Heart left ventricle (tissue), 13 donors: ENCODE results near the gene LARP1.

Experiments
- CTCF ChIP-seq, 12 donors: fragments of 200-600 bp; sonication (generic) in 4 of 12; IDR thresholded peaks; one replicate each; pipeline versions ENCODE4 v1.5.0 to v1.8.0; 2018 to 2022; ENCODE audit warnings: antibody characterized with exemption in 12 of 12, mild to moderate bottlenecking in 5 of 12
- POLR2A ChIP-seq, 2 donors: fragments of 450-650 bp; IDR thresholded peaks; one replicate each; pipeline ENCODE4 v1.6.1; 2017; ENCODE audit warnings: antibody characterized with exemption in 2 of 2, mild to moderate bottlenecking in 2 of 2, moderate library complexity in 2 of 2
- donor health status: ischemic (EF 13 %, LVEDD 7.1; RV severe dilation, severe dysfunction).
- donor health status: DM: no; HTN: yes; CAD: no.
- donor health status: DM: no; HTN: no; CAD: no.
- donor health status: ischemic (EF 25% LVEDD 6.9; RV normal size, moderate dysfunction).
- donor health status: ischemic (EF 25% LVEDD 5.7; RV mildly dilated, moderate dysfunction).
- donor health status: ischemic (EF 35%, LVEDD 5.7; RV mildly dilated, moderate dysfunction).
- donor health status: nonischemic (EF 11% LVEDD 7.7; RV severe dilation, severe dysfunction).
- donor health status: DM: yes; HTN: yes; CAD: no.
- donor health status: PGD.
- donor health status: ischemic (EF 29% LVEDD 5.4; RV normal size, mild dysfunction).
- donor health status: nonischemic (EF 23%, LVEDD 6.1; RV moderate dilation, normal function).

- TF ChIP-seq CTCF (IDR thresholded peaks at IDR 0.05) (no peak), POLR2A (IDR thresholded peaks at IDR 0.05) (no peak)
Measured at GRCh38 chr5:154802050-154802449, 46.9 kb downstream of the LARP1 start.
